Lung microvascular endothelial cell (primary cell): Measurements from ENCODE around the gene PDE8B. TPM values are rescaled to one million over a fixed set of nuclear protein-coding genes. Genes with fewer than 3 reads are reported as not detected.
A peak's percentile ranks its signal among the peaks of the same experiment; 100 is the strongest.
"Not testable (repeated sequence)": the region's sequence is repeated elsewhere in the genome, so short reads cannot be mapped to it uniquely, and the experiment has no call there.

Experiments
- DNase-seq, 2 donors: peaks; one replicate each; pipeline versions ENCODE4 v3.0.0 to v3.0.0-alpha.2; 2010; ENCODE audit warnings: low read depth in 2 of 2
- total RNA-seq: library from RNA; depleted of rRNA; stranded (reverse); fragments of >200 nt; gene quantifications from 2 replicates; pipeline ENCODE4 v1.2.1, GENCODE V29; 2014

The PDE8B gene
- total RNA-seq, 1 donor from 2014 or later: under 0.01 TPM

GRCh38 chr5:77359231-77359630 lies 148.8 kb downstream of the PDE8B start:
- no peak for DNase-seq

DNA sequence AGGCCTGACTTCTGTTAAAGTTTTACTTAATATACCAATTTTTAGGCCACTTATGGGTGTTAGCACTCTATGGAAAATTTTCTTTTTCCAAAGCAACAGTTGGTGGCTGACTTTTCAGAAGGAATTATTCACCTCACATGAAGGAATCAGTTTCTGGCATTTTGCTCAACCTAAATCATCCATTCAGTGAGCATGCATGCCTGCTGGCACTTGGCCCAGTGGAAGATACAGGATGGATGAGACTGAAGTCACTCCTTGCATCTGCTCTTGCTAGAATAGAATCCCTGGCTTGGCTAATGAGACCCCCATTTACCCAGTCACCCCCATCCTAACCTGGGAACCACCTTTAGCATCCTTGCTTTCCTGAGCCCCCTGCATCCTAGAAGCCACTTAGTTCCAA lies 149.9 kb downstream of the PDE8B start:
- no peak for DNase-seq

- no peak for DNase-seq
Observed at GRCh38 chr5:77360973-77361372, 150.5 kb downstream of the PDE8B start.

DNA sequence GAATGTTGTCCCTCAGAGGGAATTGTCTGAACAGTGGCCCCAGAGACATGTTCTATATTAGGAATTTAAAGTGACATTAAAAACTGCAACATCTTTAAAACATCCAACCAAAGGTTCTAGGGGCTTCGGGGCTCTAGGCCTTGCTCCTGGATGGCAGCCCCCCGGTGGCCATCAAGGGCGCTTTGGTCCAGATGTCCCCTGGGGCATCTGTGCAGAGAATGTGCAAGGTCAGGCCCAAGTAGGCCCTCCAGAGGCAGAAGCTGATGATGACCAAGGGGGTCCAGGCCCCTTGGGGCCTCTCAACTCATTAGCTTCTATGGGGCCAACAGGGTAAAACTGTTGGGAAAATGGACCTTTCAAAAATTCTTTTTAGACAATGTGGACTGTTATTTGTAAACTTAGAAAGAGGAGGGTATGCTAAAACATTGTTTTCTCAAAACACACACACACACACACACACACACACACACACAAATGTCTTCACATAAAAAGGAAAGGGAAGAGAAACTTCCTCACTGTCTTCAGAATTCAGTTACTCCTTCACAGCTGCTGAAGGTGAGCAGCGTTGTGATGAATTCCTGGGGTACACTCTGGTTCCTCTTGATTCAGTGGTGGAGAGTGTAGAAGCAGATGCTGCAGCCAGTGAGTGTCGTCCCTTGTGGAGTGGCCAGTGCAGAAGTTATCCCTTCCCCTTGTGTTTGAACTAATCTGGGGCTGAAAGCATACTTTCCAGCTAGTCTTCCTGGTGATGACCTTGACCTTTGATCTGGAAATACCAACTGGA lies 156.4 kb downstream of the PDE8B start:
- DNase-seq: no peak

- DNase-seq: peak in 1 of 2 donors; percentile 4
Observed at GRCh38 chr5:77367741-77368140, 157.3 kb downstream of the PDE8B start.

DNA sequence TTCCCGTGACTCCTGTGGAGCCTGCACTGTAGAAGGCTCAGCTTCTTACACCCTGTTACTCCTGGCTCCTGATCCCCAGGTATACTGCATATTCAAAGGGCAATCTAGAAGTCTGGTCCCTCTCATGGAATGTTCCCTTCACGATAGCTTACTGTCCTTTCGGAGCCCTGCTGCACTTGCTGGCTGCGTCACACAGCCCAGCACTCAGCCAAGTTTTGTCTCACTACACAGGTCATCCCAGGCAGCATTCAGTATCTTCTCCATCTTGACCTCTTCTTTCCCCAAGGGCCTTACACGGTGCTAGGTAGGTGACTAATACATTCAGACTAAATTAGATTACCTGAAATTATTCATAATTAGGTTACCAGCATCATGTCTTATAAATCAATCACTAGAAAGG lies 157.9 kb downstream of the PDE8B start:
- no peak for DNase-seq

DNA sequence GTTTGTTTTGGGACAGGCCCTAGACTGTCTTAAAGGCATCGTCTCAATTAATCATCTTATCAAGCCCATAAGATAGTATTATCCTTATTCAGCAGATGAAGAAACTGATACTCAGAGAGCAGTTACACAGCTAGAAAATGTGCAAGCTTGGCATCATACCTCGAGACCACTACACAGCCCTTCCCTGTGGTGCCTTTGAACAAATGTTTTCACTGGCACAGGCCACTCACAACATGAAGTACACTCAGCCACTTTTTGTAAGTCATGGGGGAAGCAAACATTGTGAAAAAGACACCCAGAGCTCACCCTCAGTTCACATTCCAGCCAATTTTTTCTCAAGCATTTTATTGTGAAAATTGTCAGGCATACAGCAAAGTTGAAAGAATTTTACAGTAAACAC lies 159.1 kb downstream of the PDE8B start:
- no peak for DNase-seq

- DNase-seq: no peak
Observed at GRCh38 chr5:77374686-77375085, 164.2 kb downstream of the PDE8B start.

- DNase-seq: no peak
Observed at GRCh38 chr5:77376609-77377300, 166.3 kb downstream of the PDE8B start.

- no peak for DNase-seq
Observed at GRCh38 chr5:77379558-77380061, 169.1 kb downstream of the PDE8B start.

DNA sequence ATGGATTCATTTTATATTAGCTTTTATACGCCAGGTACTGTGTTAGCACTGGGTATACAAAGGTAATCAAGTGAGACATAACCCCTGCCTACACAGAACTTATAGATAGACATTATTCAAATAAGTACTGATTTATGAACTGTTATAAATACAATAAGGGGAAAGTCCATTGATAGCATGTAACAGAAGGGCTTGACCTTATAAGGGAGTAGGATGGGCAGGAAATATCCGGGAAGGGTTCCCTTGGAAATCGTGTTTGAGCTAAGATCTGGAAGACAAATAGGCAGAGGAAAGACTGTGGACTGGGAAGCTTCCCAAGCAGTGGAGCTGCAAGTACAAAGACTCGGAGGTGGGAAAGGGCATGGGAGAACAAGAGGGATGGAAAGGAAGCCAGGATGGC lies 170.2 kb downstream of the PDE8B start:
- DNase-seq: no peak

- DNase-seq: not testable (repeated sequence)
Observed at GRCh38 chr5:77383336-77383735, 172.9 kb downstream of the PDE8B start.

GRCh38 chr5:77386340-77386739 lies 175.9 kb downstream of the PDE8B start:
- DNase-seq: not testable (repeated sequence)

DNA sequence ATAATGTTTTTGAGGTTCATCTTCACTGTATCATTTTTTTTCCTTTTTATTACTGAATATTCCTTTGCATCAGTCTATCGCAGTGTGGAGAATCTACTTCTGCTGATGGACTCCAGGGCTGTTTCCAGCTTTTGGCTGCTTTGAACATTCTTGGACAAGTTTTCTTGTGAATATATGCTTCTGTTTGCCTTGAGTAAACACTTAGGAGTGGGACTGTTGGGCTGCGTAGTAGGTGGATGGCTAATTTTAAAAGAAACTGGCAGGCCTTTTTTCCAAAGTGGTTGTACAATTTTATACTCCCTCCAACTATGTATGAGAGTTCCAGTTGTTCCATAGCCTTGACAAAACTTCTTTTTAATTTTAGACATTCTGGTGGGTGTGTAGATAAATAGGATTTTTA lies 179.3 kb downstream of the PDE8B start:
- DNase-seq: no peak

DNA sequence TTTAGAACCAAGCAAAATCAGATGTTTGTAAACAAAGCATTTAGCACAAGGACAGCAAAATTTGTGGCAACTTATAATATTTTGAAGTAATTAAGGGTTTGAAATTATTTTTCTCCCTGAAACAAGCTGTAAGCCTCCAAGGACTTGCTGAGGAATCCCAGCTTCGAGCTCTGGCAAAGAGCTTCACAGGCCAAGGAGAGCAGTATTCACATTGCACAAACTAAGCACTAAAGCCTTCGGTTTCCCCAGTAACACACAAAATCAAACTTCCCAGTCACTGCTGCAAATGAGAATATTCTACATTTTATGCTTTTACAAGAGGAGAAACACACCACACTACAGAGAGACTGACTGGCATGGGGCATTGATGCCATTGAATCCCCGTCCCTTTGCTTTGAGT lies 179.7 kb downstream of the PDE8B start:
- no peak for DNase-seq

DNA sequence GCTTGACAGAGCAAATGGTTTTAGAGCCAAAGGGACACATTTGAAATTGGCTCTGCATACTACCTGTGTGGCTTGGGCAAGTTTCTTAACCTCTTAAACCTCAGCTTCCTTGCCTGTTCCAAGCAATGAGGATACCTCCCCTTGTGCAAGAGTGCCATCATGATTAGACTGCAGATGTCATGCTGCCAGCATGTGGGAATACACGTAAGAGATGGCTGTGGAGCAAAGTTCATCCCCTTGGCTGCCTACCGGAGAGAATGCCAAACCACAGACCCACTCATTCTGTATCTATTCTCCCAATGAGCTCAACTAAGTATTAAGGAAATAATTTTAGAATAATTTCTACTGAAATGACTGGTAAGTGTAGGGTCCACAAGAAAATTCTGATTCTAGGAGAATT lies 180.3 kb downstream of the PDE8B start:
- DNase-seq: no peak

GRCh38 chr5:77391240-77391765 lies 180.8 kb downstream of the PDE8B start:
- no peak for DNase-seq

- no peak for DNase-seq
Observed at GRCh38 chr5:77394064-77394715, 183.7 kb downstream of the PDE8B start.

DNA sequence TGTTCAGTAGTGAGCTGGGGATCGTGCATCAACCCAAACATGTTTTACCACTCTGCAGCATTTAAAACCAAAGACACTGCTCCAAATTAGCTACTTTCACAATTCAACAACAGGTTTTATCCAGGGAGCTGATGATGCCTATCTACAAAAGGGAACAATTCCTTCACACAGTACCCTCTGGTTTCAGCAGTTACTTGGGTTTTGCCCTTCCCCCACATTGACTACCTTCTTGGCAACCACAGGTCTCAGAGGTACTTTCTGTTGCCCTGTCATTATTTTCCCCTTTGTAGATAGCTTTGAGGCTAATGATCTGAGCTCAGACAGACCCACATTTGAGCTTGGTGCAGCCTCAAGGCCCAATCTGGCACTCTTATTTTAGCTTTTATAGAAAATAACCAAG lies 185.5 kb downstream of the PDE8B start:
- DNase-seq: no peak

DNA sequence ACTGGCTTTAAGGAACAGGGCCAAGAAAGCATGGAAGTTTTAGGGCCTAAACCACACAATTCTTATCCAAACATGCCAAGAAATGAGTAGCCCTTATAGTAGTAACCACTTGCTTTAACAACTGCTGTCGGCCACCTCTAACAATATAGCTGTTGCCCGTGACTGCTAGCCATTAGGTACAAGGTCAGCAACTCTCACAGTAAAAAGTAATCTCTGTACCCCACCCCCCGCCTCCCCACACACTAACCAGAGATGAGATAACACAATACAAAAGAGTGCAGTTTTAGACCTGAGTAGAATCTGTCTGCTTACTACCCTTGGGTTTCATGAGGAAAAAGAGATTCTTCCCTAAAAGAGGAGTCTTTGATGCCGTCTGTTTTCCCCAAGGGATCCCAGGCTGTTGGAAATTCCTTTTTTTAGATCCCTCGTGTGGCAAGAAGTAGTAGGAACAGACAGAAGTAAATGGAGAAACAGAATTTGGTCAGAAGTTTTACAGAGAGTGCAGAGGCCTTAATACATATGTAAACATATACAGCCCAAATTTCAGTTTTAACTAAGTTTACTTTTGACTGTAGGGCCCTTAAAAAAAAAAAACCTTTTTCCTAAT lies 187.3 kb downstream of the PDE8B start:
- no peak for DNase-seq

DNA sequence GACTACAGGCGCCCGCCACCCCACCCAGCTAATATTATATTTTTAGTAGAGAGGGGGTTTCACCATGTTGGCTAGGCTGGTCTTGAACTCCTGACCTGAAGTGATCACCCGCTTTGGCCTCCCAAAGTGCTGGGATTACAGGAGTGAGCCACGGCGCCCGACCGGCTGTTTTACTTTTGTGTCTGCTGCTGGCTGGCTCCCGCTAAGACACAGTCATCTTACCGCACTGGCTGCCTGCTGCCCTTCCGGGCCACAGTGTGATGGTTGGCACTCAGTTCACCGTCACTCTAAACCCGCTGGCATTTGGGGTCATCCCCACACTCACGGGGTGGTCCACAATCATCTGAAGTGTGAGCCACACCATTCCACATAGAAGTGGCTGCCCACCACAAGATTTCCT lies 188.0 kb downstream of the PDE8B start:
- no peak for DNase-seq

DNA sequence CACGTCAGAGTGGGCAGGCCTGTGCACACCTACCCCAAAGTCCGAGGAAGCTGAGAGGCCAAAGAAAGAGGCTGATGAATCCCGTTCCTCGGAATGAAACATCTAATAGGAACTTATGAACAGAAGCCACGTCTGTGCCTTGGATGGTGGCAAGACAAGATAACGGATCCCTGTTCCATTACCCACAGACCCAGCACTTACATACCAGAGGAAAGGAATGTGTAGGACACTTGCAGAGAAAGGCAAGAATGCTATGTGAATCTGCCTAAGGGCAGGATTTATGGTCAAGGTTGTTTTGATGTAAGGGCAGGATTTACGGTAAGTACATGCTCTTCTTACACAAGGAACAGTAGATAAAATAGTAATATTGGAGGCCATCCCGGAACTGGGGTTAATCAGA lies 188.4 kb downstream of the PDE8B start:
- no peak for DNase-seq
